MM.1S (cell line): ENCODE measurements around the gene KLHDC8A.
"Not testable (repeated sequence)": the region's sequence is repeated elsewhere in the genome, so short reads cannot be mapped to it uniquely, and the experiment has no call there.

ENCODE experiments used
- DNase-seq: peaks from one replicate; pipeline ENCODE4 v3.0.0-alpha.2; 2015
- H2AFZ ChIP-seq: fragments of 300-600 bp; sonication (generic); 2 replicates; pipeline ENCODE4 v1.6.0; 2016; ENCODE audit warnings: antibody characterized with exemption, low read length
- H3F3A ChIP-seq: fragments of 300-600 bp; sonication (generic); 2 replicates; pipeline ENCODE4 v1.6.1; 2016; ENCODE audit warnings: mild to moderate bottlenecking, antibody characterized with exemption, low read length, moderate library complexity, mixed read lengths; ENCODE audit not compliant: insufficient read depth
- H3K27ac ChIP-seq: fragments of 300-600 bp; sonication (generic); 2 replicates; pipeline ENCODE4 v1.5.1; 2016; ENCODE audit warnings: mild to moderate bottlenecking, low read length
- H3K27me3 ChIP-seq: fragments of 300-600 bp; sonication (generic); replicated peaks from 2 replicates; pipeline ENCODE4 v1.6.0; 2016; ENCODE audit warnings: low read length; ENCODE audit not compliant: insufficient read depth
- H3K36me3 ChIP-seq: fragments of 300-600 bp; sonication (generic); replicated peaks from 2 replicates; pipeline ENCODE4 v1.6.1; 2016; ENCODE audit warnings: mild to moderate bottlenecking, low read length, mixed read lengths; ENCODE audit not compliant: insufficient read depth
- H3K4me1 ChIP-seq: fragments of 300-600 bp; sonication (generic); 2 replicates; pipeline ENCODE4 v1.6.1; 2016; ENCODE audit warnings: low read length, mixed read lengths
- H3K4me2 ChIP-seq: fragments of 300-600 bp; sonication (generic); 2 replicates; pipeline ENCODE4 v1.6.0; 2016; ENCODE audit warnings: low read depth, low read length
- H3K4me3 ChIP-seq: fragments of 300-600 bp; sonication (generic); 2 replicates; pipeline ENCODE4 v1.5.1; 2016; ENCODE audit warnings: low read length, mixed read lengths
- H3K79me2 ChIP-seq: fragments of 300-600 bp; sonication (generic); 2 replicates; pipeline ENCODE4 v1.6.1; 2016; ENCODE audit warnings: mixed run types, low read length, mixed read lengths
- H3K9ac ChIP-seq: fragments of 300-600 bp; sonication (generic); 2 replicates; pipeline ENCODE4 v1.6.1; 2016; ENCODE audit warnings: low read length, mixed read lengths
- H3K9me2 ChIP-seq: fragments of 300-600 bp; sonication (generic); replicated peaks from 2 replicates; pipeline ENCODE4 v1.6.1; 2016; ENCODE audit warnings: mild to moderate bottlenecking, low read length, mixed read lengths; ENCODE audit not compliant: insufficient read depth
- H3K9me3 ChIP-seq: fragments of 300-600 bp; sonication (generic); replicated peaks from 2 replicates; pipeline ENCODE4 v1.6.1; 2016; ENCODE audit warnings: mild to moderate bottlenecking, low read length, mixed read lengths; ENCODE audit not compliant: insufficient read depth
- H4K20me1 ChIP-seq: fragments of 300-600 bp; sonication (generic); 2 replicates; pipeline ENCODE4 v1.6.1; 2016; ENCODE audit warnings: mild to moderate bottlenecking, low read length, moderate library complexity, mixed read lengths; ENCODE audit not compliant: insufficient read depth
- CTCF ChIP-seq: fragments of 300-600 bp; sonication (generic); IDR thresholded peaks from 2 replicates; pipeline ENCODE4 v1.5.1; 2016; ENCODE audit warnings: antibody characterized with exemption, low read length, mixed read lengths
- EZH2 ChIP-seq: fragments of 300-600 bp; sonication (generic); optimal IDR thresholded peaks from 2 replicates; pipeline ENCODE3; 2017; ENCODE audit warnings: low read depth, mild to moderate bottlenecking, antibody characterized with exemption, low read length, mixed read lengths
- EZH2phosphoT487 ChIP-seq: fragments of 300-600 bp; sonication (generic); IDR thresholded peaks from 2 replicates; pipeline ENCODE4 v1.6.1; 2018; ENCODE audit warnings: antibody characterized with exemption, low read length

Gene KLHDC8A

GRCh38 chr1:205356440-205357139 lies at the start of gene KLHDC8A:
Gene KLHDC8A (minus strand): TSS chr1:205356922. CDS start chr1:205343604, 13,318 bp downstream.
- Histone ChIP-seq H3K9me3 (no peaks in the 10 kb centered on the region), H4K20me1 (no peaks in the 10 kb centered on the region), H3F3A (no peaks in the 10 kb centered on the region), H3K27ac (no peak within 1 kb of the TSS), H3K9ac (no peak within 1 kb of the TSS), H3K27me3 (no peaks in the 10 kb centered on the region), H3K79me2 (no peaks in the 10 kb centered on the region), H2AFZ (no peak within 1 kb of the TSS), H3K9me2 (no peaks in the 10 kb centered on the region), H3K36me3 (no peaks in the 10 kb centered on the region), H3K4me1 (no peaks in the 10 kb centered on the region), H3K4me3 (no peak within 1 kb of the TSS), H3K4me2 (no peak within 1 kb of the TSS)
- no peak for DNase-seq
- TF ChIP-seq CTCF (no peak), EZH2phosphoT487 (no peak), EZH2 (no peak)

- H3K36me3 ChIP-seq, H3K9me3 ChIP-seq, H3K4me2 ChIP-seq, H3K4me3 ChIP-seq, H3K27ac ChIP-seq, H3K79me2 ChIP-seq, H2AFZ ChIP-seq, H3K4me1 ChIP-seq, H3K27me3 ChIP-seq, H3F3A ChIP-seq, DNase-seq, H4K20me1 ChIP-seq, H3K9me2 ChIP-seq, H3K9ac ChIP-seq: not testable (repeated sequence)
Measured at GRCh38 chr1:205406252-205406651, 49.5 kb upstream of the KLHDC8A start.

GRCh38 chr1:205404484-205404883 lies 47.8 kb upstream of the KLHDC8A start:
- not testable (repeated sequence) for H4K20me1 ChIP-seq, H3K27ac ChIP-seq, H3K36me3 ChIP-seq, H3F3A ChIP-seq, H3K4me3 ChIP-seq, H3K79me2 ChIP-seq, H3K4me2 ChIP-seq, DNase-seq, H3K27me3 ChIP-seq, H3K9me3 ChIP-seq, H3K9me2 ChIP-seq, H3K9ac ChIP-seq, H2AFZ ChIP-seq, H3K4me1 ChIP-seq

GRCh38 chr1:205398586-205398985 lies 41.9 kb upstream of the KLHDC8A start:
- TF ChIP-seq EZH2phosphoT487 = no peak
- TF ChIP-seq CTCF = no peak
- TF ChIP-seq EZH2 = no peak
- Histone ChIP-seq H3K36me3 (no peaks in the 10 kb centered on the region), H3F3A (no peaks in the 10 kb centered on the region), H3K4me1 (no peaks in the 10 kb centered on the region), H3K9me2 (no peaks in the 10 kb centered on the region), H4K20me1 (no peaks in the 10 kb centered on the region), H3K9ac (no peak overlapping the region), H3K27me3 (peaks cover 8% of the 10 kb centered on the region; the same call in 1 of the 2 replicates), H3K9me3 (no peaks in the 10 kb centered on the region), H3K4me2 (no peak overlapping the region), H3K4me3 (no peak overlapping the region), H2AFZ (no peak overlapping the region), H3K79me2 (no peaks in the 10 kb centered on the region), H3K27ac (no peak overlapping the region)
- no peak for DNase-seq
